Umbilical cord (tissue), 2 donors: ENCODE results near the gene B4GALT2. TPM values are rescaled to one million over a fixed set of nuclear protein-coding genes. Genes with fewer than 3 reads are reported as not detected.

Source experiments
- DNase-seq: peaks from one replicate; pipeline ENCODE4 v3.0.0-alpha.2; 2015; ENCODE audit warnings: low spot score
- total RNA-seq: library from RNA; depleted of rRNA; stranded (reverse); fragments of >200 nt; gene quantifications from one replicate; pipeline ENCODE4 v1.2.3, GENCODE V29; 2014; ENCODE audit warnings: low replicate concordance; ENCODE audit not compliant: insufficient read depth

The B4GALT2 gene
- total RNA-seq, 1 donor from 2014 or later, result 74.9 TPM

DNA sequence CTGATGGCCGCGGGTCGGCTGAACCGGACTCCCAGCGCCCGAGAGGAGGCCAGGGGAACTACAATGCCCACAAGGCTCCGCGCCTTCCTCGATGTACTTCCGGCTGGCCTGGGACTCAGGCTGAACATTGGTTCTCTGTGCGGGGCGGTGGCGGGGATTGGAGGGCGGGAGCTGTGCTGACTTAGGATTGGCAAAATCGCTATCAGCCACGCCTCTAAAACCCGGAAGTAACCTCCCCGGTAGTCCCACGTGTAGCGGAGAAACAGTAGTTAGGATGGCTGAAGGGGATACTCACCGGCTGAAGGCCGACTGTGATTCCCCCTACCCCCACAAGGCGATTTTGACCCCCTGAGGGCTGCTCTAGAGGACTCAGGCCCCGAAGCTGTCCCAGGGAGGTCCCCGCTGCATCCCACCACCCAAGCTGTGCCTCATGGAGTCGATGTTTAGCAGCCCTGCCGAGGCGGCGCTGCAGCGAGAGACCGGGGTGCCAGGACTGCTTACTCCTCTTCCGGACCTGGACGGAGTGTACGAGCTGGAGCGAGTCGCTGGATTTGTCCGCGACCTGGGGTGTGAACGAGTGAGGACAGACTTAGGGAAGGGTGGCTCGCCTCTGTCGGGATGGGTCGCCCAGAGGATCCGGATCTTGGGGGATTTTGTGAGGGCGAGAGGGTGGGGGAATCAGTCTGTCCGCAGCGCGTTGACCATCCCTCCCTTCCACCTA is 9.1 kb upstream of the B4GALT2 start, which contains the start of gene DPH2:
Gene DPH2 (plus strand): TSS at position 265 of the 721 bp plus-strand sequence. CDS start 166 bp downstream, at position 431.
- DNase-seq, result peak; percentile 99

GRCh38 chr1:43970502-43970901 is 8.5 kb upstream of the B4GALT2 start:
- DNase-seq, result no peak

GRCh38 chr1:43970911-43971310 is 8.1 kb upstream of the B4GALT2 start:
- DNase-seq, result no peak

GRCh38 chr1:43971336-43971980 is 7.6 kb upstream of the B4GALT2 start:
- DNase-seq, result no peak

DNA sequence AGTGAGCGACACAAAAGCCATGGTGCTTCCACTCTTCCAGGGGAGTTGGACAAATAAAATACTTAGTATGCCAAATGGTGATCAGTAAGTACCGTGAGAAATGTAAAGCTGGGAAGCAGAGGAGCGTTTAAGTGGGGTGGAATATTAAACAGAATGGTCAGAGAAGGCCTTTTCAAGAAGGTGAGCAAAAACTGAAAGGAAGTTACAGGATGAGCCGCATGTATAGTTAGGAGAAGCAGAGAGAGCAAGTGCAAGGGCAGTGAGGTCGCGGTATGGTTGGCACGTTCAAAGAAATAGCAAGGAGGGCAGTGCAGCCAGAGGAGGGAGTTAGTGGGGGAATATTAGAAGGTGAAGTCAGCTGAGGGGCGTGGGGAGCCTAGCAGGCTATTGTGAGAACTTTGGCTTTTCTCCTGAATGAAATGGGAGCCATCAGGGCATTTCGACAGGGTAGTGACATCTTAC is 5.0 kb upstream of the B4GALT2 start:
- no peak for DNase-seq

GRCh38 chr1:43974443-43975248 is 4.4 kb upstream of the B4GALT2 start, which contains the start of gene ATP6V0B:
TSS of gene ATP6V0B (plus strand) at chr1:43974960. CDS start at chr1:43975041, 81 bp downstream.
- peak; percentile 97 for DNase-seq

DNA sequence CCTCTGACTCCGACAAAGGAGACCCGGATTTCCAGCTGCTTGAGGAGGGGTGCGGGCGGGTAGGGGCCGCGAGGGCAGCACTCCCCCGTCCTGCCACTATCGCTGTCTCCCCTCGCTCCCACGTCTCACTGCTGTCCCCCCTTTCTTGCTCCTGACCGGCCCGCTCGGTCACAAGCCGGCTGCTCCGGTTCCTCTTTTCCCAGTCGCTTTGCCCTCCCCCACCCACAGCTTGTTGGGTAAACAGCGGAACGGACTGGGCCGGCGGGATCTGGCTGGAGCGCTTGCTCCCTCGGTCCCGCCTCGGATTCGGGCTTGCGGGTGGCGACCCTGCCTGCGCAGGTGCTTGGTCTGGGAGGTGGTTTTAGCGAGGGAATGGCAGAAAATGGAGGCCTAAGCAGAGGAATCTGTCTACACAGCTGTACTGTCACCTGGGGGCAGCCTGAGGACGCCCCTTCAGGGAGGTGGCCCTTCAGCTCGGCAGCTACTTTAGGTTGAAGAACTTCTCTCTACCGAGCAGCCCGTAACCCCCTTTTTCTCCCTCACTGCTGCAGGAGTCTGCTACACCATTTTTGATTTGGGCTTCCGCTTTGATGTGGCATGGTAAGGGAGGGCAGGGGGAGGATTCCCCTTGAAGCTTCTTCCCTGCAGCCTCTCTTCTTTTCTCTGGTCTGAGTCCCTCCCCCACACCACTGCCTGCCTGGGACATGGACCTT is 3.6 kb upstream of the B4GALT2 start:
- peak; percentile 52 for DNase-seq

DNA sequence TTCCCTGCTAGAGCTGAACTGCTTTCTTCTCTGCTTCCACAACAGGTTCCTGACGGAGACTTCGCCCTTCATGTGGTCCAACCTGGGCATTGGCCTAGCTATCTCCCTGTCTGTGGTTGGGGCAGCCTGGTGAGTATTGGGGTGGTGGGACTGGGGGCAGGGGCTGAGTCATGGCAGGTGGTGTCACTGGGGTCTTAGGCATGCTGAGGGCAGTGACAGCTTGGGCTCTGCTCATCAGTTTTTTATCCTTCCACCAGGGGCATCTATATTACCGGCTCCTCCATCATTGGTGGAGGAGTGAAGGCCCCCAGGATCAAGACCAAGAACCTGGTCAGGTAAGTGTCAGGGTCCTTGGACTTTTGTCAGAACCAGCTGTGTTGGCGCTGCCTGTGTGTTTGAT is 3.0 kb upstream of the B4GALT2 start:
- no peak for DNase-seq

- no peak for DNase-seq
Measured at GRCh38 chr1:43976890-43977289, 2.1 kb upstream of the B4GALT2 start.

- DNase-seq, result no peak
Measured at GRCh38 chr1:43977376-43978263, 1.4 kb upstream of the B4GALT2 start.

DNA sequence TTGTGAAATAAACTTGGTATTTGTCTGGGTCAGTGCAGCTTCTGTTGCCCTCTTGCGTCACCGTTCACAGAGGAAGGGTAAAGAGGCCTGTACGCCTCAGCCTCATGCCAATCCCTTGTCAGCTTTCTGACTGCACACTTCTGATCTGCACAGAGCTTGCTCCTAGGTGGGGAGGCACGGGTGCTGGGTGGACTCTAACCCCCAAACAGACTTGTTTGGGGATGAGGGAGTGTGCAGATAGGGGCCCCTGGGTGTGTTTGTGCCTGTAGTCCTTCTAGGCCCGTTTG is 803 bp upstream of the B4GALT2 start:
- DNase-seq, result no peak

GRCh38 chr1:43979261-43979527 is 184 bp downstream of the B4GALT2 start:
- no peak for DNase-seq

DNA sequence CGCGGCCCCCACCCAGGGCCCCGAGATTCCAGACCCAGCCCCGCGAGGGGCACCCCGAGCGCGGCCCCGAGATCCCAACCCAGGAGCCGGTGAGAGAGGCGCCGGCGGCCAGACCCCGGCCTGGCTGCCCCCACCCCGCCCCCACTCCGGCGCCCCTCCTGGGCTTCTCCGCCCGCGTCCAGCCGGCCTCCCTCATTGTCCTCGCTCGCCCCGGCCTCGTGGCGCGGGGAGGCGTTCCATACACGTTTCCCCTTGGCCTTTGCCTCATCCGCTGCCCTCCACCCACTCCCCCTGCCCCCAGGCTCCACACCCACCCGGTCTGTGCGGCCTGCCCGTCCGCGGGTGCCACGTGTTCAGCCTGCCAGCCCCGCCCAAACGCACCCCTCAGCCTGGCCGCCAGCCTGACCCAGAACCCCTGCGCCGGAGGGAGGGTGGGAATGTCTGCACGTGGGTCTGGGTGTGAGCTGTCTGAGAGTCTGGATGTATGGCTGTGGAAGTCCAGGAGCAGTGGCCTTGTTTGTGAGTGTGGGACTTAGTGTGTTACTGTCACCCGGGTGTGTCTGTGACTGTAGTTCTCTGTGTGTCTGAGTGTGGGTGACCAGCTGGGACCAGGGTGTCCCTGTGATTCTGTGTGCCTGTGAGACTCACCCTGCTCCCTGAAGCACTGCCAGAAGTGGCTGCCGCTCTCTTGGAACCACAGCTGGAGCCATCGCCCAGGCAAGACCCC is 681 bp downstream of the B4GALT2 start:
- DNase-seq, result peak; percentile 74

DNA sequence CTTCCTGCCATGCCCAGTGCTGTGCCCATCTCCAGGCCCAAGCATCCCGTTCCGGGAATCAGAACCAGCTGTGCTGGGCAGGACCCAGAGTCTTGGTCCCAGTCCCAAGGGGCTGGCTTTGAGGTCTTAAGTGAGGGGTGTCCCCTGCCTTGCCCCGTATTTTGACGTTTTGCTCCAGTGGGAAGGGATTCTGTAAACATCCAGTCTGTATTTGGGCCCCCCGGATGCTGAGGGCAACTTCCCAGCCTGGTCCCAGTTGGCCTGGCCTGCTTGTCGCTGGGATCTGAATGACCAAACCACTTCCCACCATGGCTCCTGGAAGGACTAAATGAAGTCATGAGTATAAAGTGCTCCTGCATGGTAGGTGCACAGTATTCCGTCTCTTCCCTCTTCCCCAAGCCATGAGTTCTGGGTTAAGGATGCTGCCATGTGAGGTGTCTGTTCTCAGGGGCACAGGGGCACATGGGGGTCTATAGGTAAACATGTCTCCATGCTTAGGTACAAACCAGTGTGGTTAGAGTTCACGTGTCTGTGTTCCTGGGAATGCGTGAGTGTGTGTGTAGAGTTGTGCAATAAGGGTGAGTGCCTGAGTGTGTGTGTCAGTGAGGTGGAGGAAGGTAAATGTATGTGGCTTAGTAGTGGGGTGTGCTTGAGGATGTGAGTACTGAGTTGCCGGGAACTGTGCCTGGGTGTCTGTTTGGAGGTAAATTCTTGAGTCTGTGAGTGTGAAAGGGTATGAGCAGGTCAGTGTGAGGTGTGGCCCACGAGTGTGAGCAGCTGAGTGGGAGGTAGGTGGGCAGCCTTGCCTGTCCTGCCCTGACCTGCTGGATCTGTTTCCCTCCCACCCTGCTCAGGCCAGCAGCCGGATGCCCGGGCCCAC is 1.5 kb downstream of the B4GALT2 start:
- DNase-seq, result no peak

DNA sequence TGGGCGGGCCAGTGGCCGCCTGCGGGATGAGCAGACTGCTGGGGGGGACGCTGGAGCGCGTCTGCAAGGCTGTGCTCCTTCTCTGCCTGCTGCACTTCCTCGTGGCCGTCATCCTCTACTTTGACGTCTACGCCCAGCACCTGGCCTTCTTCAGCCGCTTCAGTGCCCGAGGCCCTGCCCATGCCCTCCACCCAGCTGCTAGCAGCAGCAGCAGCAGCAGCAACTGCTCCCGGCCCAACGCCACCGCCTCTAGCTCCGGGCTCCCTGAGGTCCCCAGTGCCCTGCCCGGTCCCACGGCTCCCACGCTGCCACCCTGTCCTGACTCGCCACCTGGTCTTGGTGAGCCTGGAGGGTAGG is 2.1 kb downstream of the B4GALT2 start:
- no peak for DNase-seq

- DNase-seq, result no peak
Measured at GRCh38 chr1:43981636-43982035, 2.6 kb downstream of the B4GALT2 start.

DNA sequence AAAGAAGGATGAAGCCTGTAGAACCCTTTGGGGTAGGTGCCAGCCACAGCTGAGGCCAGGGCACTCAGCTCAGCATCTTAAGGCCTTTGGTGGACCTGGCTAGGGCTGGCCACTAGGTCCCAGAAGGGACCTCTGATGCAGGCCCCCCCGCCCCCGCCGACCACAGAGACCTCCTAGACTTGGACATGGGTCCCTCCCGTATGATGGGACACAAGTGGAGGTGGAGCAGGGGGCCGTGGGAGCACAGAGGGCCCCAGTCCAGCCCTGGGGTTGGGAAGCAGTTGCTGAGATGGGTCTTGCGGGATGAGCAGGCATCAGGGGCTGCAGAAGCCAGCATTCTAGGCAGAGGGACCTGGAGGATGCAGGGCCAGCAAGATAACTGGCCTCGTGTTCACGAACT is 3.2 kb downstream of the B4GALT2 start:
- no peak for DNase-seq

- no peak for DNase-seq
Measured at GRCh38 chr1:43982808-43983207, 3.8 kb downstream of the B4GALT2 start.

- DNase-seq, result no peak
Measured at GRCh38 chr1:43983253-43983899, 4.4 kb downstream of the B4GALT2 start.
